GM10847 (cell line): ENCODE results near the gene LAPTM5.

Source experiments
- POLR2A ChIP-seq: IDR thresholded peaks from 2 replicates; pipeline ENCODE4 v1.6.1; 2011; ENCODE audit not compliant: insufficient read length; ENCODE audit errors: extremely low read depth

LAPTM5 gene

DNA sequence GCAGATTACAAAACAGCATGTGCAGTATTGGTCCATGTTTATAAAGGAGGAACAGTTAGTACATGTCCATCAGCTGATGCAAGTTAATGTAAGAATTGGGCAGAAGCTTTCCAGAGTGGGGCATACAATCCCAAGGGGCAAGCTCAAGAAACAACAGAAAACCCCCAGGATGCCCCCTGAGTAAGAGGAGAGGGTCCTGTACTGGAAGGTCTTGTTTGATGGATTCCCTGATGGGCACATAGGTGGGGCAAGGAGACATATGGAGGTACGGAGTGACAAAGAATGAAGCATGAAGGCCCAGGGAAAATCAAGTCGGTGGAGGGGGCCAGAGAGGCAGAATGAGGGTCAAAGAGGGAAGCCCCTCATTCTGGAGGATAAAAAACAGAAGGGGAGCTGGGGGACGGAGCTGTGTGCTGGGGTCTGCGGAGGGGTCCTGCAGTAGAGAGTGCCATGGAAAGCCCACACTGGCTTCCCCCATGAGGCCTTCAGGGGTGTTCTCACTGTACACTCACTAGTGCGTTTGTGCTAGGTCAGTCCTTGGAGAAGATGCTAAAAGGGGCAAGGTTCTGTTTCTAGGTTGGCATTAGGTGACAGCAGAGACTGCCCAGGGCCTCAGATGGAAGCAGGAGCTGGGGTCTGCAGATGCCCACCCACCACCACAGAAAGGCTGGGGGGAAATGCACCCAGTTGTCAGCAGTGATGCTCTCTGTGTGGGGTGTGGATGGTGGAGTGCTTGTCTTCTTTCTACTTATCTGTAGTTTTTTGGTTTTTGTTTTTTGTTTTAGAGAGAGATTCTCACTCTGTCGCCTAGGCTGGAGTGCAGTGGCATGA lies 21.7 kb downstream of the LAPTM5 start:
- TF ChIP-seq POLR2A, result no peak

DNA sequence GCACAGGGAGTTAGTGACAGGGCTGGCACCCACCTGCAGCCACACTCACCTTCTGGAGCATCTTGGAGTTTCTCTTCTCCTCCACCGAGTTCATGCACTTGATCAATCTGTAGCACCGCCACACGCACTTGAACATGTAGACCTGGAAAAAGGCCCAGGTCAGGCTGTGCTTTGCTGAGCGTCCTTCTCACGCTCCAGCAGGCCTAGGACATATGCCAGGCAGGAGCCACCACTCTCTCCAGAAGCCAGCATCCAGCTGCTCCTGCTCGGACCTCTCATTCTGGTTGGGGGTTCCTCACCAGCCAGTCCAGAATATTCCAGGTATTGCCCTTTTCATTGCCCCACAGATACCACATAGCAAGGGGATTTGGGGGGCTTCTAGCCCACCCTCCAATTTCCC lies 22.4 kb downstream of the LAPTM5 start:
- peak; percentile 17 for TF ChIP-seq POLR2A

DNA sequence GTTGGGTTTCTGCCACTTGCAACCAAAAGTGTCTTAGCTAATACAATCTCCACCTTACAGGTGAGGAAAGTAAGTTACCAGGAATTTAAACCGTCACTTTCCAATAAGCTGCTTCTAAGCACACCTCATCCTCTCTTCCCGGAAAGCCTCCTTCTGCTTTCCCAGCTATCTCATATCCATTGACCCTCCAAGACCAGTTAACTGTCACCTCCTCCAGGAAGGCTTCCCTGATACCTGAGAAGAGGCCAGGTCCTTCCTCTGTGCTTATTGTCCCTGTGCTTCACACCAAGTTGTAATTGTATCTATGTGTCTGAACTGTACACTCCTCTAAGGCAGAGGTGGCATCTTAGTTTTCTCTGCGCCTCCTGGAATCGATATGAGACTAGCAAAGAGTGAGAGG lies 23.0 kb downstream of the LAPTM5 start:
- TF ChIP-seq POLR2A, result no peak

DNA sequence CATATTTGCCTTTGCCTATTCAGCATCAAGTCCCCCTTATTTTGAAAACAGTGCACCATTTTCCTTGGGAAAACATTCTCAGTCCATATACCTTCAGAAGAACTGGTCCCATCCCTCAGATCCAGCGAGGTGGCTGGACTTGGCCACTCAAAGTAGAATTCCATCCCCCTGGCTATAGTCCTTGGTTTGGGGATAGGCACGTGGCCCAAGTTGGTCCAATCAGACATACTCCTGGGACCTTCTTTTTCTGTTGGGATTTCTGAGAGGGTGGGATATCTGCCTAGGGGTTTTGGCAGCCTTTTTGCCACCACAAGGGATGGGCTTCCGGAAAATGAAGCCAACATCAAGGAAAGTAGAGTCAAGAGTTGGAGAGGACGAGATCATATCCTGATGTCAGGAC lies 23.5 kb downstream of the LAPTM5 start:
- TF ChIP-seq POLR2A, result no peak

DNA sequence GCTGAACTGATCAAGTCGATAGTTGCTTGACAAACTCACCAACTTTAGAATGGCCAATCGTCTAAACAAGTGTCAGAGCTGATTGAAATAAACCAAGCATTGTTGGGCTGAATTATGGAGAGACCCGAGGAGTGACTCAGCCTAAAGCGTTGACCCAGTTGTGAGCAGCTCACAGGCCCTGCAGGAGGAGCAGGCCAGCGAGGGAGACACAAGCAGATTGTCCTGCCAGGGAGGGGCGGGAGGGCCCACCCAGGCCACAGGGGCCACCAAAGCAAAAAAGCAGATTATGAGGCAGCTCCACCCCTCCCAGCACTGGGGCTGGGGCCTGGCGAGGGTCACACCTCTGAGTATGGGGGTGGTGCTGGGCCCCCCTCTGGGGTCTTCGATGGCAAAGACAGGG lies 24.1 kb downstream of the LAPTM5 start:
- no peak for TF ChIP-seq POLR2A

DNA sequence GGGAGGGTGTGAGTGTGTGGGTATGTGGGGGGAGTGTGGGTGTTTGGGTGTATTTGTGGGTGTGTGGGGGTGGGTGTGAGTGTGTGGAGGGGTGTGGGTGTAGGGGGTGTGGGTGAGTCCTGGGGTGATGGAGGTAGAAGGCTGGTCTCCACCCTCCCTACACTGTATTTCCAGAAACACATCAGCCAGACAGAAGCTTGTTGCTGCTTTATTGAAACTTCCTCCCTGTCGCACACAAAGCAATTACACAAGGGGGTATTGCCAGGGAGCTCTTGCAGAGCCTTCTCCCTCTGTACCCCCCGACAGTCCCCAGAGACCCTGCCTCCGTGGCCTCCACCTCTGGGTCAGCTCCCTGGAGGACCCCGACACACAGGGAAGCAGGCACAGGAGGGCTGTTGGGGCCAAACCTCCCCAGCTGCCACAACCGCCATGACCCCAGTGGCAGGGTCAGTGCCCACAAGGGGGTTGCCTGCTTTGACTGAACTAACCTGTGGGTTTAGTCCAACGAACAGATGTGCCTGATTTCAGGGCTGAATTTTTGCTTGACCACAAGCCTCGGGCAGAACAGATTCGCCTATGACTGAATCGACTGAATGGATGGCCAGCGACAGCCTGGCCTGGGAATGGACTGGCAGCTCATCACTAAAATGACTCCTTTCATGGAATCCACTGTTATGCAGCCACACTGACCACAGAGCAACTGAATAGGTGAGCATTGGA lies 25.1 kb downstream of the LAPTM5 start:
- peak; percentile 9 for TF ChIP-seq POLR2A

DNA sequence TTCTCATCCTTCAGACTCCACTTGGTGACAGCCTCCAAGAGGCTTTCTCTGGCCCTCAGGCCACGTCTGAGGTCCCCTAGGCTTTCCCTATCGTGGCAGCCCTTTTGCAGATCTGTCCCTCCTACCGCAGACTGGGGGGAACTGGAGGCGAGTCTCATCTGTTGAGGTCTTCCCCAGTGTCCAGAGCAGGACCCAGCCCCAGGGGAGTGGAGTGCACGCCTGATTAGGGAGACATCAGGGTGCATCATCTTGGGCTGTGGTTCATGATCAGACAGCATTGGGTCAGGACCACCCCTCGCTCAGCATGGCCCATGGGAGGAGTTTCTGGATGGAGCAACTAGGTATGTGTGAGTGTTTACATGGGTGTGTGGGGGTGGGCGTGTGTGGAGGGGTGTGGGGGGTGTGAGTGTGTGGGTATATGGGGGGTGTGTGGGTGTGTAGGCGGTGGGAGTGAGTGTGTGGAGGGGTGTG lies 25.7 kb downstream of the LAPTM5 start:
- peak; percentile 22 for TF ChIP-seq POLR2A

DNA sequence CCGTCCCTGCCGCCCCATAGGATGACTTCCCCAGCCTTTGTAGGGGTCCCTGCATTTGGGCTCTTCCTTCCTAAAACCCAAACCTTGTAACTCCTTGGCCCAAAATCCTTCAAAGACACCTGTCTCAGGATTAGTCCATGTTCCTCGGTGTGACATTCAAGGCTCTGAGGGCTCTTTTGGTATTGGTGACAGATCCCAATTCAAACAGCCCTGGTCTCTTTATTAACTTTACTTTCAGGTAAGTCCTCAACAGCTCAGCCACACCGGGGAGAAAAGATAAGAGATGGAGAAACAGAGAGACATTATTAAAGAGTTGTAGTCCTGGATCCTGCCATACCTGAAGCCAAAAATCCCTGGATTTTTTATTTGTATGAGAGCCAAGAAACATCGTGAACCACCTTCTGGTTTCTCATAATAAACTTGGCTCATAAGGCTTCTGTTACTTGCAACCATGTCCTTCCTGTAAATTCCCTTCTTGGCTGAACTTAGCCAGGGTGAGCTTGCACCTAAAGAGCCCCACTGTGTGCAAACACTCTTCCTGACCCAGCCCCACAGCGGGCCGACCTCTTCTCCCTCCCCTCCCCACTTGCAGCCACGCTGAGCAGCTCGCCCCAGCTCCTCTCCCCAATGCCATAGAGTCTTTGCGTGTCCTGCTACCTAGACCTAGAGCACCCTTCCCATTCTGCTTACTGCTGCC lies 26.3 kb downstream of the LAPTM5 start:
- no peak for TF ChIP-seq POLR2A

DNA sequence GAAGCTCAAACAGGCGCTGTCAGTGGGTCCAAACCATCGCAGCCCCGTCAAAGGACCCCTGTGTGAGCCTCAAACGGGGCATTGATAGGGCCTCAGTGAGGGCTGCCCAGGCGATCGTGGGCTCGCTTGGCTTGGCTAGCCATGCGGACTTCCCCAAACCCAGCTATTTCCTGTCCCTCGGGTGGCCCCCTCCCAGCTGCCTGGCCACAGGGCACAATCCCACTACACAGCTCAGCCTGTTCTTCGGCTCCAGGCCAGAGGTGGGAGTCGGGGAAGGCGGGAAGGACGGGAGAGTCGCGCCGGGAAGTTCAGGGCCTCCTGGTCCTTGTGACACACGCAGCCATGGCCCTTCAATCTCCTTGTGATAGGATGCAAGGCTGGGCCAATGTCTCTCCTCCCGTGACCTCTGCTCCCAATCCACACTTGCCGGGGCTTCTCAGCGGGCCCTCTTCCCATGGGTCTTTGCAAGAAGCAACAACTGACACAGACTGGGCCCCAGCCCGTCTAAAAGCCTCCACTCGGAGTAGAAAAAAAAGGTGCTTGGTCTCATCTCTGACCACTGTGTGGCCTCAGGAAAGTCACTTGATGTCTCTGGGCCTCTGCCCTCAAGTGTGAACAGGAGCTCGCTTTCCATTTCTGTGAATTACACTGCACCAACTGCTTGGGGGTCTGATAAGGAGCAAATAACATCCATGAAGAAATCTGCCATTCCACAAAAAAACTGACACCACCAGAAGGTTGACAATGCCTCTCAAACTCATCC lies 27.0 kb downstream of the LAPTM5 start:
- TF ChIP-seq POLR2A, result no peak

DNA sequence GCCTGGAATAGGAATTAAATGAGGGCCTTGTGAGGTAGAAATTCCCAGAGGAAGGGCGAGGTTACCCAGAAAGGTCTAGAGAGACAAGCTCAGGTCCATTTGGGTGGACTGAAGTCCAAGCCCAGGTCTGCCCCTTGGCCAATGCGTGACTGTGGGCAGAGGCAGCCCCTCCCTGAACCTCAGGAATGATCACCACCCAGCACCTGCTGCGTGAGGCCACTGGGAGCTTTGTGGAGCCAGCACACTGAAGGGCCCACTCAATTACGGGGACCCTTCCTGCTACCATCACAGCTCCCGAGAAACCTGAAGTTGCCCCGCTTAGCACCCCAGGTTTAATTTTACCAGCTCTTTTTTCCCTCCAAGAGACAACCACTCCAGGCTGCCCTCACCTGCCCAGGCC lies 27.7 kb downstream of the LAPTM5 start:
- TF ChIP-seq POLR2A, result no peak

DNA sequence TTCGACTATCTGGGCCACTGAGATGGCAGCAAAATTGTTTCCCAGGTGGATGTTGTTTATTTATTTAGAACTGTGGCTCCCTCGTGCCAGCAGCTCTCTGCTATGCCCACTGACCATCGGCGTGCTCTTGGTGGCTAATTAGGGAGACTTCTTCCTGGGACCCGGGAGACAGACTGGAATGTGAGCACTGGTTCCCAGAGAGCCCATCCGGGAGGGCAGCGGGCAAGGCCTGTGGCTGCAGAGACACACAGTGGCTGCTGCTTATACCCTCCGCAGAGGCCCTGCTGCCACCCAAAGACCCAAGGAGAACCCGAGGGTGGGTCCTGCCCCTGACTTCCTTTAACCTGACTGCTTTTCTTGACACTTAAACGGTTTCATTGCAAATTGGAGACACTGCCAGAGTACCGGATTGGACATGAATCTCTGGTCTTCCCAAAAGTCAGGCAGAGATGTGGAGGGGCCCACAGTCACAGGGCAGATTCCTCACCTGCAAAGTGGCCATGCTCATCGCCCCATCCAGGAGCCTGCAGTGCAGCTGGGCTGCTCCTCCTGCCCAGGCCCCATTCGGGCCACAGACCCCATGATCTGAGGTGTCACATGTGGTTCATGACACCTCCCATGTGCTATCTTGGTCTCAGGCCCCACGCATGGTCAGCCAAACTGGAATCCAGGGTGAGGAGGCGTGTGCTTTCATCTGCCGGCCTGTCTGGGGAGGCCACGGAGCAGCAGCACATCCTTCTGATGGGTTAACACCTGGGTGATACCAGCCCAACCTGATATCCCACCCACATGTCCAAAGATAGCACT lies 28.5 kb downstream of the LAPTM5 start:
- no peak for TF ChIP-seq POLR2A

DNA sequence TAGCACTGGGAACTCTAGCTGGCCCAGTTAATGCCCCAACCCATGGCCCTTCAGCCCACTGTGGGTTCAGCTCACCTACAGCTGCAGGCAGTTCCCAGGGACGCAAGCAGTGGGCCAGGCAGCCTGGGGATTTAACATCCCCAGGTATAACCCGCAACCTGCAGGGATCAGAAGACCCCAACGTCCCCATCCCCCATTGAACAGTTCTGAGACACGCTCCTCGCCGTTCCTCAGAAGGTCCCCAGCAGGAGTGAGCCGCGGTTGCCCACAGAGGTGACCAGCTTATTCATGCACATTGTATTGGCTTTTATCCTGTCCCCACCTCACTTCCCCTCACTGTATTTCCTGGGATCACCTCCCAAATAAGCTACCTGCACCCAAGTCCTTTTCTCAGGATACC lies 29.2 kb downstream of the LAPTM5 start:
- no peak for TF ChIP-seq POLR2A

DNA sequence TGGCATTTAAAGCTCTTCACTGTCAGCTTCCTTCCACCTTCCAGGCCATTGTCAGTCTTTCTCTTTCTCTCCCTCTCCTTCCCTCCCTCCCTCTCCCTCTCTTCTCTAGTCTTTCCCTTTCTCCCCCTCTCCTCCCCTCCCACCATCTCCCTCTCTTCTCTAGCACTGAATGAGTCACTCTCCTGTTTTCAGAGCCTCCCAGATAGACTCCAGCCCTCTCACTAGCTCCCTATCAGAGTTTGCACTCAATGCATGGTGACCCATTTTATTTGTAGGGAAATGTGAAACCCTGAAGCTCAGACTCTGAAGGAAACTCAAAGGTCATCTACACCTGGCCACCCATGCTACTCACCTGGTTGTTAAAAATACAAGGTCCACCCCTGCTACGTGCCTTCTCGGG lies 29.8 kb downstream of the LAPTM5 start:
- TF ChIP-seq POLR2A, result no peak
